ENCODE data around the gene SPATS2L.

The SPATS2L gene

GRCh38 chr2:200353120-200353519, 46.6 kb downstream of the SPATS2L start:
- DNase-seq, result no peak

- no peak for DNase-seq
These were observed 47.4 kb downstream of the SPATS2L start for GRCh38 chr2:200353874-200354273.

- no peak for DNase-seq
These were observed 48.6 kb downstream of the SPATS2L start for GRCh38 chr2:200354833-200355751.

- DNase-seq, result no peak
These were observed 49.8 kb downstream of the SPATS2L start for GRCh38 chr2:200356321-200356720.

GRCh38 chr2:200356857-200357384, 50.4 kb downstream of the SPATS2L start:
- DNase-seq, result peak; percentile 44

GRCh38 chr2:200357845-200358244, 51.4 kb downstream of the SPATS2L start:
- no peak for DNase-seq

GRCh38 chr2:200359552-200359951, 53.1 kb downstream of the SPATS2L start:
- DNase-seq, result no peak

GRCh38 chr2:200360364-200360763, 53.9 kb downstream of the SPATS2L start:
- no peak for DNase-seq

- DNase-seq, result no peak
These were observed 55.9 kb downstream of the SPATS2L start for GRCh38 chr2:200362202-200362917.

- no peak for DNase-seq
These were observed 56.8 kb downstream of the SPATS2L start for GRCh38 chr2:200363279-200363678.

- no peak for DNase-seq
These were observed 57.6 kb downstream of the SPATS2L start for GRCh38 chr2:200364142-200364541.

- no peak for DNase-seq
These were observed 58.1 kb downstream of the SPATS2L start for GRCh38 chr2:200364620-200365019.

- no peak for DNase-seq
These were observed 58.7 kb downstream of the SPATS2L start for GRCh38 chr2:200365209-200365608.

GRCh38 chr2:200367155-200367554, 60.7 kb downstream of the SPATS2L start:
- DNase-seq, result no peak

- DNase-seq, result no peak
These were observed 63.4 kb downstream of the SPATS2L start for GRCh38 chr2:200369886-200370285.

- DNase-seq, result no peak
These were observed 66.7 kb downstream of the SPATS2L start for GRCh38 chr2:200373231-200373630.

- no peak for DNase-seq
These were observed 67.5 kb downstream of the SPATS2L start for GRCh38 chr2:200373973-200374416.

GRCh38 chr2:200376513-200377354, 70.2 kb downstream of the SPATS2L start:
- DNase-seq, result no peak

GRCh38 chr2:200377355-200378336, 71.2 kb downstream of the SPATS2L start:
- no peak for DNase-seq

GRCh38 chr2:200378652-200379290, 72.3 kb downstream of the SPATS2L start:
- DNase-seq, result no peak

All from NCI-H226 (cell line).